Measurements from ENCODE around the gene CPSF2. TPM values are rescaled to one million over a fixed set of nuclear protein-coding genes. Genes with fewer than 3 reads are reported as not detected.
A peak's percentile ranks its signal among the peaks of the same experiment; 100 is the strongest.
"Not testable (repeated sequence)": the region's sequence is repeated elsewhere in the genome, so short reads cannot be mapped to it uniquely, and the experiment has no call there.

CPSF2 gene
- total RNA-seq, 2 experiments from 2014 or later: 12.4 to 12.9 TPM

- CTCF ChIA-PET: no interaction called here
- no peak overlapping the region for H3K27ac ChIP-seq (ENCODE audit: low read depth in 1 of 2, low read length in 2 of 2)
- POLR2A ChIA-PET: no interaction called here
- H3K27me3 Mint-ChIP-seq: no peaks in the 10 kb centered on the region
- no peaks in the 10 kb centered on the region for H3K27me3 ChIP-seq (ENCODE audit: control insufficient read depth in 1 of 2, insufficient read depth in 2 of 2, low read length in 2 of 2)
- H3K9me3 ChIP-seq (ENCODE audit: control insufficient read depth in 1 of 2, insufficient read depth in 1 of 2, low read length in 2 of 2): peaks cover 0 to 12% of the 10 kb centered on the region in 2 experiments
- H3K27ac Mint-ChIP-seq: no peak overlapping the region
- no peak for TF ChIP-seq CTCF (IDR thresholded peaks at IDR 0.05)
- H3K36me3 Mint-ChIP-seq (ENCODE audit: low read depth): no peaks in the 10 kb centered on the region
- H3K4me1 Mint-ChIP-seq (ENCODE audit: low read depth): no peaks in the 10 kb centered on the region
- DNase-seq (no peak), ATAC-seq (ENCODE audit: poor library complexity) (no peak)
- no peak overlapping the region for H3K4me3 Mint-ChIP-seq
- H3K4me1 ChIP-seq (ENCODE audit: insufficient read depth, low read length): no peaks in the 10 kb centered on the region
- no peaks in the 10 kb centered on the region for H3K9me3 Mint-ChIP-seq
- no peak overlapping the region for H3K4me3 ChIP-seq (ENCODE audit: low read length)
- intact Hi-C loops (cut with DNase I, micrococcal nuclease): no loop called here
- H3K36me3 ChIP-seq (ENCODE audit: insufficient read depth, low read length): no peaks in the 10 kb centered on the region
Measured at GRCh38 chr14:92175811-92176210, 54.0 kb downstream of the CPSF2 start.

- H3K27me3 Mint-ChIP-seq: no peaks in the 10 kb centered on the region
- POLR2A ChIA-PET: no interaction called here
- no peak for TF ChIP-seq CTCF (IDR thresholded peaks at IDR 0.05)
- intact Hi-C loops (cut with DNase I, micrococcal nuclease): no loop called here
- Histone ChIP-seq H3K4me3 (ENCODE audit: low read length) (no peak overlapping the region), H3K4me1 (ENCODE audit: insufficient read depth, low read length) (no peaks in the 10 kb centered on the region), H3K9me3 (ENCODE audit: control insufficient read depth in 1 of 2, insufficient read depth in 1 of 2, low read length in 2 of 2) (peaks cover 0 to 12% of the 10 kb centered on the region in 2 experiments), H3K36me3 (ENCODE audit: insufficient read depth, low read length) (no peaks in the 10 kb centered on the region), H3K27ac (ENCODE audit: low read depth in 1 of 2, low read length in 2 of 2) (no peak overlapping the region), H3K27me3 (ENCODE audit: control insufficient read depth in 1 of 2, insufficient read depth in 2 of 2, low read length in 2 of 2) (no peaks in the 10 kb centered on the region)
- DNase-seq (no peak), ATAC-seq (ENCODE audit: poor library complexity) (no peak)
- no peaks in the 10 kb centered on the region for H3K36me3 Mint-ChIP-seq (ENCODE audit: low read depth)
- CTCF ChIA-PET: no interaction called here
- H3K27ac Mint-ChIP-seq: no peak overlapping the region
- no peak overlapping the region for H3K4me3 Mint-ChIP-seq
- H3K9me3 Mint-ChIP-seq: no peaks in the 10 kb centered on the region
- H3K4me1 Mint-ChIP-seq (ENCODE audit: low read depth): no peaks in the 10 kb centered on the region
Measured at GRCh38 chr14:92176476-92176875, 54.7 kb downstream of the CPSF2 start.

GRCh38 chr14:92179178-92179577 is 57.4 kb downstream of the CPSF2 start:
- H3K9me3 ChIP-seq (ENCODE audit: control insufficient read depth in 1 of 2, insufficient read depth in 1 of 2, low read length in 2 of 2): peaks cover 0 to 12% of the 10 kb centered on the region in 2 experiments
- H3K9me3 Mint-ChIP-seq; H3K4me1 ChIP-seq (ENCODE audit: insufficient read depth, low read length); H3K27me3 ChIP-seq (ENCODE audit: control insufficient read depth in 1 of 2, insufficient read depth in 2 of 2, low read length in 2 of 2); H3K36me3 Mint-ChIP-seq (ENCODE audit: low read depth); H3K4me1 Mint-ChIP-seq (ENCODE audit: low read depth); H3K27ac ChIP-seq (ENCODE audit: low read depth in 1 of 2, low read length in 2 of 2); intact Hi-C loops (cut with DNase I, micrococcal nuclease); H3K4me3 Mint-ChIP-seq; H3K27ac Mint-ChIP-seq; POLR2A ChIA-PET; ATAC-seq (ENCODE audit: poor library complexity); H3K36me3 ChIP-seq (ENCODE audit: insufficient read depth, low read length); H3K4me3 ChIP-seq (ENCODE audit: low read length); H3K27me3 Mint-ChIP-seq; CTCF ChIA-PET; DNase-seq: not testable (repeated sequence)

GRCh38 chr14:92185559-92185958 is 63.8 kb downstream of the CPSF2 start:
- Mint-ChIP-seq H3K27me3 (no peaks in the 10 kb centered on the region), H3K4me3 (no peak overlapping the region), H3K36me3 (ENCODE audit: low read depth) (no peaks in the 10 kb centered on the region), H3K27ac (no peak overlapping the region), H3K9me3 (no peaks in the 10 kb centered on the region), H3K4me1 (ENCODE audit: low read depth) (no peaks in the 10 kb centered on the region)
- DNase-seq (peak in 1 of 14 experiments; percentile 2), ATAC-seq (ENCODE audit: poor library complexity) (no peak)
- no peaks in the 10 kb centered on the region for H3K27me3 ChIP-seq (ENCODE audit: control insufficient read depth in 1 of 2, insufficient read depth in 2 of 2, low read length in 2 of 2)
- CTCF ChIA-PET: no interaction called here
- H3K36me3 ChIP-seq (ENCODE audit: insufficient read depth, low read length): no peaks in the 10 kb centered on the region
- H3K27ac ChIP-seq (ENCODE audit: low read depth in 1 of 2, low read length in 2 of 2): no peak overlapping the region
- no peak for TF ChIP-seq CTCF (IDR thresholded peaks at IDR 0.05)
- POLR2A ChIA-PET: no interaction called here
- no peaks in the 10 kb centered on the region for H3K4me1 ChIP-seq (ENCODE audit: insufficient read depth, low read length)
- H3K4me3 ChIP-seq (ENCODE audit: low read length): no peak overlapping the region
- intact Hi-C loops (cut with DNase I, micrococcal nuclease): no loop called here
- H3K9me3 ChIP-seq (ENCODE audit: control insufficient read depth in 1 of 2, insufficient read depth in 1 of 2, low read length in 2 of 2): peaks cover 0 to 13% of the 10 kb centered on the region in 2 experiments

GRCh38 chr14:92187616-92188015 is 65.8 kb downstream of the CPSF2 start:
- H3K27ac Mint-ChIP-seq; intact Hi-C loops (cut with DNase I, micrococcal nuclease); H3K27me3 Mint-ChIP-seq; H3K4me3 ChIP-seq (ENCODE audit: low read length); H3K4me1 Mint-ChIP-seq (ENCODE audit: low read depth); H3K27me3 ChIP-seq (ENCODE audit: control insufficient read depth in 1 of 2, insufficient read depth in 2 of 2, low read length in 2 of 2); H3K27ac ChIP-seq (ENCODE audit: low read depth in 1 of 2, low read length in 2 of 2); H3K9me3 Mint-ChIP-seq; ATAC-seq (ENCODE audit: poor library complexity); H3K4me1 ChIP-seq (ENCODE audit: insufficient read depth, low read length); DNase-seq; POLR2A ChIA-PET; H3K36me3 ChIP-seq (ENCODE audit: insufficient read depth, low read length); CTCF ChIA-PET; H3K36me3 Mint-ChIP-seq (ENCODE audit: low read depth); H3K4me3 Mint-ChIP-seq: not testable (repeated sequence)
- H3K9me3 ChIP-seq (ENCODE audit: control insufficient read depth in 1 of 2, insufficient read depth in 1 of 2, low read length in 2 of 2): peaks cover 0 to 17% of the 10 kb centered on the region in 2 experiments
